Measurements from ENCODE around the gene MARS1.

Gene MARS1

DNA sequence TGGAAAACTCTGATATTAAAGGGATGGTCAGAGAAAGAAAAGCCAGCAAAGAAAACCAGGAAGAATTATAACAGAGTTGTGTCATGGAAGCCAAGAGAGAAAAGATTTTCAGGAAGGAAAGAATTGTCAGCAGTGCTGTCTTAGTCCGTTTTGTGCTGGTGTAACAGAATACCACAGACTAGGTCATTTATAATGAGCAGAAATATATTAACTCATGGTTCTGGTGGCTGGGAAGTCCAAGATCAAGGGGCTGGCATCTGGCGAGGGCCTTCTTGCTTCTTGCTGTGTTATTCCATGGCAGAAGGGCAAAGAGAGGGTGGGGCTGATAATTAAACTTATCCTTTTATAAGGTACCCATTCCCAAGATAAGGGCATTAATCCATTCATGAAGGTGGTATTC lies 39.2 kb upstream of the MARS1 start:
- Histone ChIP-seq H3K9me3 (ENCODE audit: insufficient read depth, low read length) (no peaks in the 10 kb centered on the region), H3K4me3 (ENCODE audit: low read length) (no peak overlapping the region), H2AFZ (ENCODE audit: low read depth, low read length) (no peak overlapping the region), H3K27ac (ENCODE audit: low read length) (no peak overlapping the region), H3K4me2 (ENCODE audit: low read length) (no peak overlapping the region), H4K20me1 (ENCODE audit: insufficient read depth, low read length) (no peaks in the 10 kb centered on the region), H3K27me3 (ENCODE audit: low read depth, low read length) (no peaks in the 10 kb centered on the region), H3K36me3 (replicated peaks; ENCODE audit: low read depth, low read length) (no peaks in the 10 kb centered on the region), H3K4me1 (ENCODE audit: low read length) (peaks cover 16% of the 10 kb centered on the region), H3K9ac (ENCODE audit: low read length) (no peak overlapping the region), H3K79me2 (ENCODE audit: low read length) (no peaks in the 10 kb centered on the region)
- no peak for TF ChIP-seq EZH2phosphoT487 (IDR thresholded peaks at IDR 0.05; ENCODE audit: low read depth)
- TF ChIP-seq, protein P1, sequence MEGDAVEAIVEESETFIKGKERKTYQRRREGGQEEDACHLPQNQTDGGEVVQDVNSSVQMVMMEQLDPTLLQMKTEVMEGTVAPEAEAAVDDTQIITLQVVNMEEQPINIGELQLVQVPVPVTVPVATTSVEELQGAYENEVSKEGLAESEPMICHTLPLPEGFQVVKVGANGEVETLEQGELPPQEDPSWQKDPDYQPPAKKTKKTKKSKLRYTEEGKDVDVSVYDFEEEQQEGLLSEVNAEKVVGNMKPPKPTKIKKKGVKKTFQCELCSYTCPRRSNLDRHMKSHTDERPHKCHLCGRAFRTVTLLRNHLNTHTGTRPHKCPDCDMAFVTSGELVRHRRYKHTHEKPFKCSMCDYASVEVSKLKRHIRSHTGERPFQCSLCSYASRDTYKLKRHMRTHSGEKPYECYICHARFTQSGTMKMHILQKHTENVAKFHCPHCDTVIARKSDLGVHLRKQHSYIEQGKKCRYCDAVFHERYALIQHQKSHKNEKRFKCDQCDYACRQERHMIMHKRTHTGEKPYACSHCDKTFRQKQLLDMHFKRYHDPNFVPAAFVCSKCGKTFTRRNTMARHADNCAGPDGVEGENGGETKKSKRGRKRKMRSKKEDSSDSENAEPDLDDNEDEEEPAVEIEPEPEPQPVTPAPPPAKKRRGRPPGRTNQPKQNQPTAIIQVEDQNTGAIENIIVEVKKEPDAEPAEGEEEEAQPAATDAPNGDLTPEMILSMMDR (IDR thresholded peaks at IDR 0.05; ENCODE audit: low read depth, low read length): no peak

DNA sequence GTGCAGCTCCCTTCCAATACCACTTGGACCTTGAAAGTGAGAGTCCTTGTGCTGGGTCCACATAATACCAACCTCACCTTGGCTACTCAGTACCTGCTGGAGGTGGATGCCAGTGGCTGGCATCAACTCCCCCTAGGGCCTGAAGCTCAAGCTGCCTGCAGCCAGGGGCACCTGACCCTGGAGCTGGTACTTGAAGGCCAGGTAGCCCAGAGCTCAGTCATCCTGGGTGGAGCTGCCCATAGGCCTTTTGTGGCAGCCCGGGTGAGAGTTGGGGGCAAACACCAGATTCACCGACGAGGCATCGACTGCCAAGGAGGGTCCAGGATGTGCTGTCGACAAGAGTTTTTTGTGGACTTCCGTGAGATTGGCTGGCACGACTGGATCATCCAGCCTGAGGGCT lies 38.5 kb upstream of the MARS1 start:
- Histone ChIP-seq H3K4me1 (ENCODE audit: low read length) (peaks cover 17% of the 10 kb centered on the region), H3K4me3 (ENCODE audit: low read length) (no peak overlapping the region), H3K27ac (ENCODE audit: low read length) (no peak overlapping the region), H3K9ac (ENCODE audit: low read length) (no peak overlapping the region), H3K36me3 (replicated peaks; ENCODE audit: low read depth, low read length) (no peaks in the 10 kb centered on the region), H4K20me1 (ENCODE audit: insufficient read depth, low read length) (no peaks in the 10 kb centered on the region), H3K9me3 (ENCODE audit: insufficient read depth, low read length) (no peaks in the 10 kb centered on the region), H3K4me2 (ENCODE audit: low read length) (no peak overlapping the region), H3K27me3 (ENCODE audit: low read depth, low read length) (no peaks in the 10 kb centered on the region), H3K79me2 (ENCODE audit: low read length) (no peaks in the 10 kb centered on the region), H2AFZ (ENCODE audit: low read depth, low read length) (no peak overlapping the region)
- TF ChIP-seq EZH2phosphoT487 (IDR thresholded peaks at IDR 0.05; ENCODE audit: low read depth): no peak
- TF ChIP-seq, protein P1 (IDR thresholded peaks at IDR 0.05; ENCODE audit: low read depth, low read length): no peak

DNA sequence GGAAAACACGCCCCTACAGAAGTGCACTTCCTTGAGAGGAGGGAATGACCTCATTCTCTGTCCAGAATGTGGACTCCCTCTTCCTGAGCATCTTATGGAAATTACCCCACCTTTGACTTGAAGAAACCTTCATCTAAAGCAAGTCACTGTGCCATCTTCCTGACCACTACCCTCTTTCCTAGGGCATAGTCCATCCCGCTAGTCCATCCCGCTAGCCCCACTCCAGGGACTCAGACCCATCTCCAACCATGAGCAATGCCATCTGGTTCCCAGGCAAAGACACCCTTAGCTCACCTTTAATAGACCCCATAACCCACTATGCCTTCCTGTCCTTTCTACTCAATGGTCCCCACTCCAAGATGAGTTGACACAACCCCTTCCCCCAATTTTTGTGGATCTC lies 37.8 kb upstream of the MARS1 start:
- Histone ChIP-seq H3K79me2 (ENCODE audit: low read length) (no peaks in the 10 kb centered on the region), H3K4me2 (ENCODE audit: low read length) (no peak overlapping the region), H2AFZ (ENCODE audit: low read depth, low read length) (no peak overlapping the region), H3K27me3 (ENCODE audit: low read depth, low read length) (no peaks in the 10 kb centered on the region), H4K20me1 (ENCODE audit: insufficient read depth, low read length) (no peaks in the 10 kb centered on the region), H3K36me3 (replicated peaks; ENCODE audit: low read depth, low read length) (no peaks in the 10 kb centered on the region), H3K27ac (ENCODE audit: low read length) (no peak overlapping the region), H3K9me3 (ENCODE audit: insufficient read depth, low read length) (no peaks in the 10 kb centered on the region), H3K9ac (ENCODE audit: low read length) (no peak overlapping the region), H3K4me3 (ENCODE audit: low read length) (no peak overlapping the region), H3K4me1 (ENCODE audit: low read length) (peaks cover 21% of the 10 kb centered on the region)
- TF ChIP-seq, protein P1 (IDR thresholded peaks at IDR 0.05; ENCODE audit: low read depth, low read length): no peak
- no peak for TF ChIP-seq EZH2phosphoT487 (IDR thresholded peaks at IDR 0.05; ENCODE audit: low read depth)

DNA sequence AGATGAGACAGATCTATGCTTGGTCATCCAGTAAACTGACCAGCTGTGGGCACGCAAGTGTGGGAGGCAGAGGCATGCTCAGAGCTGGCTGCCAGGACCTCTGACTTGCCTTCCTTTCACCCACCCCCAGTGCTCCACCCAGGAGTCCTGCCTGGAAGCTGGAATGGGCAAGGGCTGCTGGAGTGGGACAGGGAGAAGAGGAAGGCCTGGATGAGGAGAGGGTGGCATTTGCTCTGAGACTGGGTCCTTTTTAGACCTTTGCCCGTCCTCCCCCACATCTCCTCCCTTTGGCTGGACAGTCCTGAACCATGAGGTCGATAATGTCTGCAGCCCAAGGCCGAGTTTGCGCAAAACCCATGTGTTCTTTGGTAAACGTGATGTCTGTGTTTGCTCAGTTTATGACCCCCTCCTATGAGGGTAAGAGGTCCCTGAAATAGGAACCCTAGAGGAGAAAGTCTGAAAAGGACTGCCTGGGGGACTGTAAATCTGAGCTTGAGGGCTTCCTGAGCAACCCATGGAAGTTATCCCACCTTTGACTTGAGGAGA lies 36.6 kb upstream of the MARS1 start:
- Histone ChIP-seq H3K9ac (ENCODE audit: low read length) (no peak overlapping the region), H3K27ac (ENCODE audit: low read length) (no peak overlapping the region), H3K4me2 (ENCODE audit: low read length) (no peak overlapping the region), H3K27me3 (ENCODE audit: low read depth, low read length) (no peaks in the 10 kb centered on the region), H3K4me3 (ENCODE audit: low read length) (no peak overlapping the region), H3K79me2 (ENCODE audit: low read length) (no peaks in the 10 kb centered on the region), H2AFZ (ENCODE audit: low read depth, low read length) (no peak overlapping the region), H3K4me1 (ENCODE audit: low read length) (peaks cover 26% of the 10 kb centered on the region), H3K36me3 (replicated peaks; ENCODE audit: low read depth, low read length) (no peaks in the 10 kb centered on the region), H4K20me1 (ENCODE audit: insufficient read depth, low read length) (no peaks in the 10 kb centered on the region), H3K9me3 (ENCODE audit: insufficient read depth, low read length) (no peaks in the 10 kb centered on the region)
- TF ChIP-seq EZH2phosphoT487 (IDR thresholded peaks at IDR 0.05; ENCODE audit: low read depth): no peak

Data from OCI-LY3 (cell line).